NCI-H2196 treated with DMSO at 0.1 percent for 48 hours (cell line): Measurements from ENCODE around the gene RIMS1.

Experiments used
- DNase-seq: peaks from one replicate; lab custom pipeline; 2025; ENCODE audit not compliant: unreplicated experiment; lab: John Stamatoyannopoulos, UW

Gene RIMS1, protein sequence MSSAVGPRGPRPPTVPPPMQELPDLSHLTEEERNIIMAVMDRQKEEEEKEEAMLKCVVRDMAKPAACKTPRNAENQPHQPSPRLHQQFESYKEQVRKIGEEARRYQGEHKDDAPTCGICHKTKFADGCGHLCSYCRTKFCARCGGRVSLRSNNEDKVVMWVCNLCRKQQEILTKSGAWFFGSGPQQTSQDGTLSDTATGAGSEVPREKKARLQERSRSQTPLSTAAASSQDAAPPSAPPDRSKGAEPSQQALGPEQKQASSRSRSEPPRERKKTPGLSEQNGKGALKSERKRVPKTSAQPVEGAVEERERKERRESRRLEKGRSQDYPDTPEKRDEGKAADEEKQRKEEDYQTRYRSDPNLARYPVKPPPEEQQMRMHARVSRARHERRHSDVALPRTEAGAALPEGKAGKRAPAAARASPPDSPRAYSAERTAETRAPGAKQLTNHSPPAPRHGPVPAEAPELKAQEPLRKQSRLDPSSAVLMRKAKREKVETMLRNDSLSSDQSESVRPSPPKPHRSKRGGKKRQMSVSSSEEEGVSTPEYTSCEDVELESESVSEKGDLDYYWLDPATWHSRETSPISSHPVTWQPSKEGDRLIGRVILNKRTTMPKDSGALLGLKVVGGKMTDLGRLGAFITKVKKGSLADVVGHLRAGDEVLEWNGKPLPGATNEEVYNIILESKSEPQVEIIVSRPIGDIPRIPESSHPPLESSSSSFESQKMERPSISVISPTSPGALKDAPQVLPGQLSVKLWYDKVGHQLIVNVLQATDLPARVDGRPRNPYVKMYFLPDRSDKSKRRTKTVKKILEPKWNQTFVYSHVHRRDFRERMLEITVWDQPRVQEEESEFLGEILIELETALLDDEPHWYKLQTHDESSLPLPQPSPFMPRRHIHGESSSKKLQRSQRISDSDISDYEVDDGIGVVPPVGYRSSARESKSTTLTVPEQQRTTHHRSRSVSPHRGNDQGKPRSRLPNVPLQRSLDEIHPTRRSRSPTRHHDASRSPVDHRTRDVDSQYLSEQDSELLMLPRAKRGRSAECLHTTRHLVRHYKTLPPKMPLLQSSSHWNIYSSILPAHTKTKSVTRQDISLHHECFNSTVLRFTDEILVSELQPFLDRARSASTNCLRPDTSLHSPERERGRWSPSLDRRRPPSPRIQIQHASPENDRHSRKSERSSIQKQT (N-terminal part only)

DNA sequence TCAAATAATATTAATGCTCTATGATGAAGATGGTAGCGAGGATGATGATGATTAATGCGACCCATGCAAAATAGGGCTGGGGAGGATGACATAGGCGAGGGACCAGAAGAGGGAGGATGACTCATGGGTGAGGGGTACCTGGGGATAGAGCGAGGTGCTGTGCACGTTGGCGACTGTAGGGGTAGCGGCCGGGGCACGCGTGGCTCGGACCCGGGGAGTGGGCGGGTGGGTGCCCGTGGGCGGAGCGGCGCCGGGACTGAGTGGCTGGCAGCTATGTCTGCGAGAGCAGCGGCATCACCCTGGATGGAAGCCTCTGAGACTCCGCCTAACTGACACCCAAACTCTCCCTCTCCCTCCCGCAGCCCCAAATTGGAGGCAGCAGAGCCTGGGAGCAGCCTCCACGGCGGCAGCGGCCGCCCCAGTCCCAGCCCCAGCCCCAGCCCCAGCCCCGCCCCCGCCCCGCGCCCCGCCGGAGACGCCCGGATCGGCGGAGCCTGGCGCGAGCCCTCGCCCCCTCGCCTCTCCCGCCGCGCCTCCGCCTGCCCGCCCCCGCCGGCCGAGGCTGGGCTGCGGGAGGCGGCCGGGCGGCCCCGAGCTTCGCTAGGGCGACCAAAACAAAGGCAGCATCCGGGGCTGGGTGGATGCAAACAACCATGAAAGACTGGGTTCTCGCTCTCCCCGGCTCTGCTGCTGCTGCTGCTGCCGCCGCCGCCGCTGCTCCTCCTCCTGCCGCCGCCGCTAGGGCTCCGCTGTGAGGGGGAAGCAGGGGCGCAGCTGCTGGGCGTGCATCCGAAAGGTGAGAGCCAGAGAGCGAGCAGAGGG is at the start of gene RIMS1:
RIMS1 (plus strand) TSS at position 367 of the 822 bp plus-strand sequence. CDS start 474 bp downstream, outside the sequence.
- no peak for DNase-seq

DNA sequence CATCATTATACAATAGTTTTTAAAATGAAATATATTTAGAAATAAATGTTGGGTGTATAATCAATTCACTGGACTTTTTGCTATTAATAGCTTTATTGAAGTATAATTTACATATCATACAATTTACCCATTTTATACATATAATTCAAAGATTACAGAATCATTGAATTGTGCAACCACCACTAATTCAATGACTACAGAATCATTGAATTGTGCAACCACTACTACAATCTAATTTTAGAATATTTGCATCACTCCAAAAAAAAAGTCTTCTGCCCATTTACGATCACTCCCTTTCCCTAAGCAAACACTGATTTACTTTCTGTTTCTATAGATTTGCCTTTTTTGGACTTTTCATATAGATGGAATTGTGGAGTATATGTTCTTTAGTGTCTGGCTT is 35.1 kb upstream of the RIMS1 start:
- DNase-seq = no peak

DNA sequence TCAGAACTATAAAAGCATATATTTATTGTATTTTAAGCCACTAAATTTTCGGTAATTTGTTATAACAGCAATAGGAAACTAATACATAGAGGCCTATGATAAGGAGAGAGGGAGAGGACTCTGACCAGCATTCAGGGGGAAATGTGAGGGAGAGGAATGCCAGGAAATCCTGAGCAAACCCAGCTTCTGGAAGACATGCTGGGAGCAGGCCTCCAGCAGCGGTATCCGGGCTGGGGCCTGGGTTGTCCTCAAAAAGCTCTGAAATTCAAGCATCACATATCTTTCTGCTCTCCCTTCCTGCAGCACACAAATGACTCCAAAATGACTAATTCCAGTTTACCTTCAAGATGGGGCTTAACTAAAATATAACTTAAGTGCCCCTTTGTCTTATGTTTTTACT is 33.4 kb upstream of the RIMS1 start:
- DNase-seq = no peak

DNA sequence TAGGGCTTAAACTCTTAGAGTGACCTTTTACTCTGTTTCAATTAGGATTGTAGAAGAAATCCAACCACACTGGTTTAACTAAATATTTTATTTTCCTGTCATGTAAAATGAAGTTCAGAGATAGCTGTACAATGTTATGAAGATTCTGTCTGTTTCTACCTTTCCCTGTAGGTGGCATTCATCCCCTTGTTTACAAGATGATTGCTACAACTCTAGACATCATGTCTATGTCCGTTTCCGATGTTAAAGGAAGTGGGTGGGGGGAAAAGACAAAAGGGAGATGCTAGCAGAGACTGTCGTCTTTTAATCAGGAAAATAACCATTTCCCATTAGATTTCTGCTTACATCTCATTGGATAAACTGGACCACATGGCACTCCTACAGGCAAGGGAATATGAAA is 30.9 kb upstream of the RIMS1 start:
- no peak for DNase-seq

DNA sequence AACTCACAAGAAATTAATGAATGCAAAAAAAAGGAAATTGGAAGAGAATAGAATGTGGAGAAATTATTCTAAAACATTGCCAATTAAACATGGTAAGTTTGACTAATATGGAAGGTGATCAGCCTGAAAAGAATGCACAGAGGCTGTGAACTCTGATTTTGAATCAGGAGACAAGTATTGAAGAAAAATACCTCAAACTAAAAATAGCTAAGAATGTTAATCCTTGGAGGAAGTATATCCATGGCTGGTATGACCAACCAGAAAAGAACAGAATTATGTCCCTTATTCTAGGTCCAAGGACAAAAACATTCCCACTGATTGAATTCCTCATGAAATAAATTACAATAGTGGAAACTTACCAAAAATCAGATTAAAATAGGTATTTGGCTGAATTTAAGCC is 7.3 kb upstream of the RIMS1 start:
- DNase-seq = no peak

DNA sequence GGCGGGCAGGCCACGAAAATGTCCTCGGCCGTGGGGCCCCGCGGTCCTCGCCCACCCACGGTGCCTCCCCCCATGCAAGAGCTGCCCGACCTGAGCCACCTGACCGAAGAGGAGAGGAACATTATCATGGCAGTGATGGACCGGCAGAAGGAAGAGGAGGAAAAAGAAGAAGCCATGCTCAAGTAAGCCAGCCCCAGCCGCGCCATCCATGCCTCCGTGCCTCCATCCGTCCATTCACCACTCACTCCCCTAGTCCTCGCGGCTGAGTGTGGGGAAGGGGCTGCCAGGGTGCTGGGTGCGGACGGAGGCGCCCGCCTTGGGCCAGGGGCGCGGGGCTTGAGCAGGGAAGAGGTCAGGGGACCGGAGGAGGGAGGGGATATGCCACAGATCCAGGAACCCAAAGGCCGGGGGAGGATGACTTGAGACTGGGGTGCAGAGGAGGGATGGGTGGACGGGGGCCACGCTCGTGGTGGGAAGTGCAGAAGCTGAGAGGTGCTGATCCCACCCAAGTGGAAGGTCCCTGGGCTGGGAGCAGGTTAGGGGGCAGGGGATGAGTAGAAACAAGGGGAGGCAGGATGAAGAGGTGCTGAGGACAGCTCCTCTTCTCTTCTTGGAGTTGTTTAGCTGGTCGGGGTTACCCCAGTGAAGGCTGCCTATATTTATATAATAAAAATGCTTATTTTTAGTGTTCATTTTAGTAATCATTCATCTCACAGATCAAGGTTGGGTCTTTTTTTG is 825 bp downstream of the RIMS1 start:
- DNase-seq = no peak

DNA sequence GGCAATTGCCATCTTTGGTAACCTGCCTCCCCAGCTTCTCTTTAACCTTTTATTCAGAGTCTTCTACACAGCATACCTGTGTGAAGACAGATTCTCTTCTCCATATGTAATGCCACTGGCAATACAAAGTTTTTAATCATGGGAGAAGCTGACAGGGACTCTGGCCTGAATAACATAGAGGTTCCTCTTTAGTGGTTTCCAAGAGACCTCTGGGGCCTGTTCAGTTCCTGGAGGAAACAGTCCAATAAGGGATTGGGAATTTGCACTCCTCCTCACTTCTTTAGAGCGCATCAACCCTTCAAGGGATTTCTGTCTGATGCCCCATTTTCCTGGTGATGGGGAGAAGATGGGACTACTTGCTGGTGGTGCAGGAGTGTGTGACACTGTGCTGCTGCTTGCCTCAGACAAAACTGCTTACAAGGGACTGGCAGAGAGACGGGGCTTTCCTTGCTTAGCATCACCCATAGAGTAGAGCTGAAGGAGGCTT is 1.4 kb downstream of the RIMS1 start:
- DNase-seq = no peak

DNA sequence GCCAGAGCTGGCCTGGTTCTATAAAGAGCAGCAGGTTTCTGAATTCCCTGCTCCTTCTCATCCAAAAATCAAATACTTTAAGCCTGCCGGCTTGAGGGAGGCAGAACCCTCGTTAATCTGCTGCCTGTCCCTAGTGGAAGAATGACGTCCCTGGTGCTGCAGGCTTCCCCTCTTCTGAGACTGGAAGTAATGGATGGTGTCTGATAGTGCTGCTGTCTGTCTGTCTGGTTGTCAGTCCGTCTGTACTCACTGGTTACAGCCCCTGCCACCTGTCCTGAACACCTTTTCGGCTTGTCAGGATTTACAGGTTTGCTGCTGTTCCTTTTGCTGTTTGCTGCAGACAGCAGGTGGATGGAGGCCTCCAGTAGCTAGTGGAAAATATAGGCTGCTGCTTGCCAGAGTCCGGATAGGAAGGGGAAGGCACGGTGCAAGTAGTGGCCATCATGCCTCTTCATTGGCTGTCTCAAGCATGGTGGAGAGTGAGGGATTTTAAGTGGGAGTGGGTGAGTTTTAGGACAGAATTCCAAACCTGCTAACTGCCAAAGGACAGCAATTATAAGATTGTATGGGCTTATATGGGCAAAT is 2.5 kb downstream of the RIMS1 start:
- no peak for DNase-seq

DNA sequence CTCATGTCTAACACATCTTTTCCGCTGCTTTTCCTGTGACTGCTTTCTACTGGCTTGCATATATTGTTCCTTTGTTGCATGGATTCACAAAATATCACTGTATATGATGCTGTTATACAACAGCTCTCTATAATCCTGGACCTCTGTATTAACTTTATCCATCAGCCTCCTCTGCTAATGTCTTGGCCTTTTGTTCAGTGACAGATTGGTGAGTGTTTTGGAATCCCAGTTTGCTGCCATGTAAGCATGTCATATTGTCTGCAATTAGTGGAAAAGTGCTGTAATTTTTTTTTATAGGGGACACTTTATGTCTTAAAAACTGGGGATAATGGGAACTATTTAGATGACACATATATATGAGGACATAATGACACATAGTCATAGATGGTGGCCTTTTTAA is 3.0 kb downstream of the RIMS1 start:
- no peak for DNase-seq

DNA sequence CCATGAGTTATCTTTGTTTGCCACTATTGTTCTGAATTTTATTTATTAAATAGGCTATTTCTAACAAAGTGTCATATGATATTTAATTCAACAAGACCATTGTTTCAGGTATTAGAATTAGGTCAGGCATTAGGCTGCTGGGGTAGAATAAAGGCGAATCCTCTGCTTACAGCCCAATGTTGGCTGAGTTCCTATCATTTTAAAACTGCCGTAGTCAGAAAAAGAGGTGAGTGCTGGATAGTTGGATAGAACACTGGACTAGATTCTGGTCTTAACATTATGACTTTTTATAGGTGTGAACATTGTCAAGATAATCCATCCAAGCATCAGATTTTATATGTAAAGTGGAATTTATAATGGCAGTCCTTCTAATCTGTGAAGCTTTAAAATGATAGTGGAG is 6.3 kb downstream of the RIMS1 start:
- DNase-seq = no peak

DNA sequence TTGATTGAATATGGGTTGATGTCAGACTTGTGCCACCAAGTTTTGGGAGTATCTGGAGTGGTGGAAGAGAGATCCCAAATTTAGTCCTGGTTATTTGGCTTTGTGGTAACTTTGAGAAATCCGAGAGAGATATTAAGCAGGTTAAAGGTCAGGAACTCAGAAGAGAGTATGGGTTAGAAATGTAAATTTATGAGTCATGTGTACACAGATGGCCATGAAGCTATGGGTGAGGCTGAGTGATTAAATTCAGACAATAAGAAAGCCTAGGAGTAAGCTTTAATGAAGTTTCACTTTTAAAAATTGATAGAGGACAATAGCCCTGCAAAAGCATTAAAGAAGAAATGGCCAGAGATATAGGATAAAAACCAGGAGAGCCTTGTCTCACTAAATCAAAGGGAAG is 14.3 kb downstream of the RIMS1 start:
- no peak for DNase-seq

DNA sequence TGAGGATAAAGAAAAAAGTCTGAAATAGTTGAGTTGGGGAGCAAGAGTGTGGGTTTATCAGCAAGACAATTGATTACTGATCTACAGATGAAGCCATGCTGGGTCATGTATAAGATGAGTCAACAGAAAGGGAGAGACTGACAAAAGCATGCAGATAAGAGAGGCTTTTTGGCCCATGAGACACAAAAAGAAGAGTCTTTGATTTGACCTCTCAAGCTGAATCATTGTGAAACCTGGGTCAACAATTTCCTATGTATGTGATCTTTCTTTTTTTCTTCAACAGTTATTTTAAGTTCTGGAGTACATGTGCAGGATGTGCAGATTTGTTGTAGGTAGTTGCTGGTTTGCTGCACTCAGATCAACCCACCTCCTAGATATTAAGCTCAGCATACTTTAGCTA is 15.9 kb downstream of the RIMS1 start:
- DNase-seq = no peak

DNA sequence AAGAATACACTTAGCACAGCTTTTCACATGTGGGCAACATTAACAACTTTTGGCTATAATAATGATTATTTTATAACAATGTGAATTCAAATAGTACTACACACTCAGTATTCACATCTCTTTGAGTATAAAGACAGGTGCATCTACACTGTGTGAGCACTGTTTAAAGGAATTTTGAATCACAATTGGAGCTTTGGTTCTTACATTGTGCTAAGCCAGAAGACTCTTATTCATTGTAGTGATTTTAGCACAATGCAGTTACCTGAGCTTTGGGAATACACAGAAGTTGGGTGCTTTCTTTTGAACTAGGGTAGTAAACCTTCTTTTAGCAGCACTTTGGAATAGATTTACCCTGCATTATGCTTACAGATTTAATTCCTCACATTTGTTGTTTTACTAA is 20.5 kb downstream of the RIMS1 start:
- no peak for DNase-seq

DNA sequence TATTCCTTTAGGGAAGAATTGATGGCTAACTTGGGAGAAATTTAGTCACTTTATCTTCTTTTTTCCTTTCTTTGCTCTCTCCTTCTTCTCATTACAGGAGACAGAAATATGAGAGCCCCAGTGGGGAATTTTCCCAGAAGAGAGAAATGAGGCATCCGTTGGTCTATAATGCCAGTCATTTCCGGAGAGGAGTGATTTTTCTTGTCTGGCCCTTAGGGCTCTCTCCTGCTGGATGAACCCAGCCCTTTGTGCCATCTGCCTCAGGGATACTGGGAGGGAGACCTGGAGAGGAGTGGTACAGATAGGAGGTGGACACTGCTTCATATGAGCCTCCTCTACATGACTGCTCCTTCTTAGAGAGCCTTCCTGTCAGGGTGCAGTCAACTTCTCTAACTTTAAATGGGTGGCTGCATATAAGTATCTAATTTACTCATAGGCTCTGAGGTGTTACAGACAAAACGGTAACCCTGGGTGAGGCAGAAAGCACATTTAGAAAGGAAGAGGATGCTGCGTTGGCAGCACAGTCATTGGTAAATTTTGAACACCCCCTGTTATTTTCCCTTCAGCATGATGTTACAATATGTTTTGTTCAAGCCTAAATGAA is 21.9 kb downstream of the RIMS1 start:
- DNase-seq = no peak

DNA sequence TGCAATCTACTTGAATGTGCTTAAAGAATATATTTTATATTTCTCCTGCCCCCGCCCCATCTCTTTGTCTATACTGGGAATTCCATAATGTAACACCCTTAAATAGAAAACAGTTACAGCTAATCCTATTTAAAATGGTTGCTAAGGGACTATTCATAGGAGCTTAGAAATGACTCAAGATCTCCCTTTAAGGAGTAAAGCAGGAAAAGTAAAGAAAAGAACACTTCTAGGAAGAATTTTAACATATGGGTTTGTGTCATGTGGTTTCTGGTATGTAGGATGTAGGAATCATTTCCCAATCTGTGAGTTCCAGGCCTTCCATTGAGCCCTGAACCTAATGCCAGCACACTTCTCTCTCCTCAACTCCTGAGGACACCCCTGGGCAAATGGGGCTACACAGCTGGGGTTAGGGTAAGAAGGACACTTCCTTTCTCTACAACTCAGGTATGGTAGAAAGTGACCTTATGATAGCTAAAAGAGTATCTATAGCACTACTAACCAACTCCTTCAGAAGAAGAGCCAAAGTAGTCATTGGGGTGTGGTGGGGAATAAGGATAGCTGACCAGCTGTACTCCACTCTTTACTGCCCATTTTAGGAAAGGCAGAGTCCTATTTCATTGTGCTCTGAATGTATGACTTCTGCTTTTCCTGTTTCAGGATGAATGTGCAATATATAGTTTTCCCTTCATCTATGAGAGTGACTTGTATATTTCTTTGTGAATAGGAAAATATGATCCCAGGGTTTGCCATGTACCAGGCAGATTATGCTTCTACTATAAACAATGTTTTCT is 27.3 kb downstream of the RIMS1 start:
- DNase-seq = no peak

DNA sequence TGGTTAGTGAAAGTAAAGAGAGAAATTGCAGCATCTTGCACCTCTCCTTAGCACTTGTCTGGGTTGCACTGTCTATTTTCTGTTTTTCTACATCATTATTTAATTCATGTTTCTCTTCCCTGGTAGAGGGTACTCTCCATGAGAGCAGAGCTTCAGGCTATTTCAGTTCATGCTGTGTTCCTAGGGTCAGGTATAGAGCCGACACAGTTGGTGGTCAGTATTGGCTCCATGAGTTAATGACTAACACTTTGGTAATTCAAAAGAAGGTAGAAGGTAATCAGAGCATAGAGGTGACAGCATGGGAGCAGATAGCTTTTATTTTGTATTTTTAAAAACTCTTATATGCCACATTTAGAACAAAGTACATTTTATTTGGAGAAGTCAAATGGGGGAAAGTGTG is 42.7 kb downstream of the RIMS1 start:
- no peak for DNase-seq

DNA sequence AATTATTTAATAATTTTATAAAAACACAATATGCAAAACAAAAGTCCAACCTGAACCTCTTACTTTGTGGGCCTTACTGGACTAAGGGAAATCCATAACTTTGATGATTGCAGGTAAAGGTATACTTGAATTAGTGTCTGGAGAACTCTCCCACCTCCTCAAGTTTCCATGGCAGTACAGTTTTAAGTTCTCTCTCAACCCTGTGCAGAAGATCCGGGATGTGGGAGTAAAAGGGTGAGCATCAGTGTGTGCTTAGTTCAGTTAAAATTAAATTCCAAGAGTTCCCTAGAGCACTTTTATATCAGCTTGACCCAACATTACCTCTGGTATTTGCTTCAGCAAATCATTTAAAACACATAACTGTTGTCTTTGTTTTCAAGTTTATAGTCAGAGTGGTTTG is 47.5 kb downstream of the RIMS1 start:
- DNase-seq = no peak

DNA sequence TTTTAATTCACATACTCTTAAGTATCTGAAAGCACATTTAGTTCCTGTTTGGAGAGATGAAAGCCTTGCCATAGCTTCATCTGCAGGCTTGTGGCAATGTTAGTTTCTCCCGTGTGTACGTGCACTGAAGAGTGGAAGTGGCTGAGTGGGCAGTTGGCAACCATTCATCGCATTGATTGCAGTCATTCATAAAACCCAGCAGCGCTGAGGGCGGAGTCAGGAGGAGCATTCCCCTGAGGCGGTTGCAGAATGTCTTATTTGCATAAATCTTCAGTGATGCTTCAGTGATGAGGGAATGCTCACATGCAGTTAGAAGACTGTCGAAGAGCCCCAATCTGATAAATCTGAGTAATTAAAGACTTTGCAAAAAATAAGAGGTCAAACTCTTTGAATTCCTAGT is 79.1 kb downstream of the RIMS1 start:
- no peak for DNase-seq
